GM12865 (cell line): ENCODE measurements around the gene C1S.
"Not testable (repeated sequence)": the region's sequence is repeated elsewhere in the genome, so short reads cannot be mapped to it uniquely, and the experiment has no call there.

Experiments
- DNase-seq: peaks from one replicate; pipeline ENCODE4 v3.0.0; 2010; ENCODE audit warnings: low read depth
- H3K4me3 ChIP-seq: 2 replicates; pipeline ENCODE4 v1.5.1; 2011; ENCODE audit warnings: mild to moderate bottlenecking, low read depth, low read length, control low read depth
- TF ChIP-seq, protein P1 (sequence below): IDR thresholded peaks from 2 replicates; pipeline ENCODE4 v1.5.1; 2011; ENCODE audit warnings: low read length, control low read depth, low read depth, inconsistent platforms; ENCODE audit not compliant: insufficient read depth; ENCODE audit errors: missing control alignments

C1S gene

GRCh38 chr12:7032990-7033389 is 27.5 kb upstream of the C1S start:
- DNase-seq = no peak
- no peak overlapping the region for H3K4me3 ChIP-seq
- TF ChIP-seq, protein P1, sequence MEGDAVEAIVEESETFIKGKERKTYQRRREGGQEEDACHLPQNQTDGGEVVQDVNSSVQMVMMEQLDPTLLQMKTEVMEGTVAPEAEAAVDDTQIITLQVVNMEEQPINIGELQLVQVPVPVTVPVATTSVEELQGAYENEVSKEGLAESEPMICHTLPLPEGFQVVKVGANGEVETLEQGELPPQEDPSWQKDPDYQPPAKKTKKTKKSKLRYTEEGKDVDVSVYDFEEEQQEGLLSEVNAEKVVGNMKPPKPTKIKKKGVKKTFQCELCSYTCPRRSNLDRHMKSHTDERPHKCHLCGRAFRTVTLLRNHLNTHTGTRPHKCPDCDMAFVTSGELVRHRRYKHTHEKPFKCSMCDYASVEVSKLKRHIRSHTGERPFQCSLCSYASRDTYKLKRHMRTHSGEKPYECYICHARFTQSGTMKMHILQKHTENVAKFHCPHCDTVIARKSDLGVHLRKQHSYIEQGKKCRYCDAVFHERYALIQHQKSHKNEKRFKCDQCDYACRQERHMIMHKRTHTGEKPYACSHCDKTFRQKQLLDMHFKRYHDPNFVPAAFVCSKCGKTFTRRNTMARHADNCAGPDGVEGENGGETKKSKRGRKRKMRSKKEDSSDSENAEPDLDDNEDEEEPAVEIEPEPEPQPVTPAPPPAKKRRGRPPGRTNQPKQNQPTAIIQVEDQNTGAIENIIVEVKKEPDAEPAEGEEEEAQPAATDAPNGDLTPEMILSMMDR = no peak

DNA sequence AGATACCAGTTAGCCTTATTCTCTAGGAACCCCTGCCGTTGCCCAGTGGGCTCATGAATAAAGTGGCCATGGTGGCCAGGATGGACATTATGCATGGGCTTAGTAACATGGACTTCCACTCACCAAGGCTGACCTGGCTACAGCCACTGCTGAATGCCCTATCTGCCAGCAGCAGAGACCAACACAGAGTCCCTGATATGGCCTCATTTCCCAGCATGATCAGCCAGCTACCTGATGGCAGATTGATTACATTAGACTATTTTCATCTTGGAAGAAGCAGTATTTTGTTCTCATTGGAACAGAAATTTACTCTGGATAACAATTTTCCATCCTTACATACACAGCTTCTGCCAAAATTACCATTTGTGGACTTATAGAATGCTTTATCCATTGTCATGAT is 26.1 kb upstream of the C1S start:
- TF ChIP-seq, protein P1 = no peak
- H3K4me3 ChIP-seq = no peak overlapping the region
- no peak for DNase-seq

DNA sequence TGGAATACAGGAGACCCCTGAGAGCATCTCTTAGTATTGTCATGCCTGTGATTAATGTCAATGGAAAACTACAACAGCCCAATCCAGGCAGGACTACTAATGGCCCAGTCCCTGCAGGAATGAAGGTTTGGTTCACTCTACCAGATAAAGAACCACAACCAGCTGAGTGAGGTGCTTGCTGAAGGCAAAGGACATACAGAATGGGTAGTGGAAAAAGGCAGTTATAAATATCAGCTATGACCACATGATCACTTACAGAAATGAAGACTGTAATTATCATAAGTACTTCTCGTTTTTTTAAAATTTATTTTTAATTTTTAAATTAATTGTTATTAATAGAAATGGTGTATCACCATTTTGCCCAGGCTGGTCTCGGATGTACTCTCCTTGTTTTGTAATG is 25.1 kb upstream of the C1S start:
- TF ChIP-seq, protein P1 = no peak
- no peak for DNase-seq
- H3K4me3 ChIP-seq = no peak overlapping the region

DNA sequence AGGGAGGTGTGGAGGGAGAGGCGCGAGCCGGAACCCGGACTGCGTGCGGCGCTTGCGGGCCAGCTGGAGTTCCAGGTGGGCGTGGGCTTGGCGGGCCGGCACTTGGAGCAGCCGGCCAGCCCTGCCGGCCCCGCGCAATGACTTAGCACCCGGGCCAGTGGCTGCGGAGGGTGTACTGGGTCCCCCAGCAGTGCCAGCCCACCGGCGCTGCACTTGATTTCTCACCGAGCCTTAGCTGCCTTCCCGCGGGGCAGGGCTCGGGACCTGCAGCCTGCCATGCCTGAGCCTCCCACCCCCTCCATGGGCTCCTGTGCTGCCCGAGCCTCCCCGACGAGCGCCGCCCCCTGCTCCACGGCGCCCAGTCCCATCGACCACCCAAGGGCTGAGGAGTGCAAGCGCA is 23.1 kb upstream of the C1S start:
- not testable (repeated sequence) for H3K4me3 ChIP-seq, DNase-seq

- TF ChIP-seq, protein P1 = no peak
- H3K4me3 ChIP-seq = no peak overlapping the region
- no peak for DNase-seq
Measured at GRCh38 chr12:7038591-7038990, 21.9 kb upstream of the C1S start.

DNA sequence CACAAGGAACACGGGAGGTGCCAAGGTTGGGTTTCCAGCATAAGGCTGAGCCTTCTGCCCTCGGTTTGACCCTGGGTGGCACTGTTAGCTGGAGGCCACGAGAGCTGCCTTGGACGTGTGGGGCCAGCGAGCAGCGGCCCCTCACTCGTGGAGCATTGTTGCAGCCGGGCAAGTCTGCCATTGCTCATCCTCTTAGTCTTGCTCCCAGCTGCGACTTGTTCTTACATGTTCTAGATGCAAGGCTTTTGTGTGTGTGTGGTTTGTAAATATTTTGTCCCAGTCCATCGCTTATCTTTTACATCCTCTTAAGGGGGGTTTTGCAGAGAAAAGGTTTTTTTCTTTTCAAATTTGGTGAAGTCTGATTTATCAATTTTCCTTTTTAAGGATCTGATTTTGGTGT is 21.1 kb upstream of the C1S start:
- TF ChIP-seq, protein P1 = no peak
- no peak overlapping the region for H3K4me3 ChIP-seq
- DNase-seq = no peak

DNA sequence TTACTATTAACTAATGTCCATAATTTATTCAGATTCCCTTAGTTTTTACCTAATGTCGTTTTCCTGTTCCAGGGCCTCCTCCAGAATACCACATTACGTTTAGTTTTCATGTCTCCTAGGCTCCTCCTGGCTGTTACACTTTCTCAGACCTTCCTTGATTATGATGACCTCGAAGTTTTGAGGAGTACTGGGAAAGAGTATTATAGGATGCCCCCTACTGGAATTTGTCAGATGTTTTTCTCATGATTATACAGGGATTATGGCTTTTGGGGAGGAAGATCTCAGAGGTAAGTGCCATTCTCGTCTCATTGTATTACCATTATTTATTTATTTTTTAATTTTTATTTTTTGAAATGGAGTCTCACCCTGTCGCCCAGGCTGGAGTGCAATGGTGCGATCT is 17.7 kb upstream of the C1S start:
- TF ChIP-seq, protein P1 = no peak
- DNase-seq = peak; percentile 17
- no peak overlapping the region for H3K4me3 ChIP-seq
